Islet of Langerhans (tissue), 1 donor: ENCODE data around the gene BCL2.

Source experiments
- FAIRE-seq: peaks from one replicate; lab custom pipeline; 2011; peaks lifted over from hg19 to GRCh38; lab: Jason Lieb, UNC

Gene BCL2

GRCh38 chr18:63138436-63139340 lies 180.9 kb downstream of the BCL2 start:
- no peak for FAIRE-seq

- no peak for FAIRE-seq
Measured at GRCh38 chr18:63137999-63138435, 181.6 kb downstream of the BCL2 start.

GRCh38 chr18:63135101-63135500 lies 184.5 kb downstream of the BCL2 start:
- no peak for FAIRE-seq

- no peak for FAIRE-seq
Measured at GRCh38 chr18:63132819-63133200, 186.8 kb downstream of the BCL2 start.

GRCh38 chr18:63131959-63132818 lies 187.4 kb downstream of the BCL2 start:
- no peak for FAIRE-seq

GRCh38 chr18:63131106-63131958 lies 188.2 kb downstream of the BCL2 start:
- no peak for FAIRE-seq

- FAIRE-seq, result no peak
Measured at GRCh38 chr18:63130176-63130575, 189.4 kb downstream of the BCL2 start.

- no peak for FAIRE-seq
Measured at GRCh38 chr18:63128237-63128974, 191.2 kb downstream of the BCL2 start.

GRCh38 chr18:63126134-63127069 lies 193.2 kb downstream of the BCL2 start:
- no peak for FAIRE-seq

GRCh38 chr18:63120620-63121019 lies 198.9 kb downstream of the BCL2 start:
- no peak for FAIRE-seq

GRCh38 chr18:63119647-63120046 lies 199.9 kb downstream of the BCL2 start:
- FAIRE-seq, result no peak

- FAIRE-seq, result no peak
Measured at GRCh38 chr18:63113899-63114565, 205.5 kb downstream of the BCL2 start.

GRCh38 chr18:63112706-63113105 lies 206.9 kb downstream of the BCL2 start:
- FAIRE-seq, result no peak

GRCh38 chr18:63111671-63112402 lies 207.7 kb downstream of the BCL2 start:
- FAIRE-seq, result no peak

GRCh38 chr18:63109802-63110201 lies 209.8 kb downstream of the BCL2 start:
- no peak for FAIRE-seq

- FAIRE-seq, result no peak
Measured at GRCh38 chr18:63109022-63109421, 210.5 kb downstream of the BCL2 start.

- FAIRE-seq, result no peak
Measured at GRCh38 chr18:63107931-63108330, 211.6 kb downstream of the BCL2 start.

GRCh38 chr18:63107171-63107845 lies 212.3 kb downstream of the BCL2 start:
- FAIRE-seq, result no peak
